Gastroesophageal sphincter (tissue), 3 donors: ENCODE measurements around the gene SRRM1.

ENCODE experiments used
- CTCF ChIP-seq, 4 experiments: fragments of 200-600 bp in 2 of 4; fragments of 450-650 bp in 2 of 4; sonication (generic) in 1 of 4; IDR thresholded peaks; one replicate each; pipeline ENCODE4 v1.5.1; 2017 to 2019; ENCODE audit warnings: antibody characterized with exemption in 4 of 4, mild to moderate bottlenecking in 2 of 4, moderate library complexity in 2 of 4
- EP300 ChIP-seq: sonication (generic); formaldehyde crosslinking; IDR thresholded peaks from one replicate; pipeline ENCODE4 v1.6.1; 2017; ENCODE audit warnings: antibody characterized with exemption, mild to moderate bottlenecking
- POLR2A ChIP-seq, 2 donors: fragments of 450-650 bp; IDR thresholded peaks; one replicate each; pipeline ENCODE4 v1.6.1; 2017; ENCODE audit warnings: antibody characterized with exemption in 2 of 2, mild to moderate bottlenecking in 2 of 2, moderate library complexity in 1 of 2

- TF ChIP-seq CTCF (IDR thresholded peaks at IDR 0.05) = no peak
- no peak for TF ChIP-seq POLR2A (IDR thresholded peaks at IDR 0.05)
- TF ChIP-seq EP300 = no peak
Measured at GRCh38 chr1:24599265-24599664, 43.8 kb upstream of the SRRM1 start.
